Hindlimb muscle (tissue), 1 donor: ENCODE results near the gene MCOLN1. TPM values are rescaled to one million over a fixed set of nuclear protein-coding genes. Genes with fewer than 3 reads are reported as not detected.

Experiments used
- DNase-seq: peaks from one replicate; pipeline ENCODE4 v3.0.0-alpha.2; 2013
- polyA plus RNA-seq: library from polyadenylated mRNA; unstranded; fragments of 120-200 nt; gene quantifications from one replicate; pipeline ENCODE4 v1.2.1, GENCODE V29; 2013; ENCODE audit not compliant: insufficient read length

Gene MCOLN1
- polyA plus RNA-seq, 1 donor: 16.4 TPM

GRCh38 chr19:7578127-7578526 is 55.7 kb downstream of the MCOLN1 start:
- DNase-seq: no peak

GRCh38 chr19:7579182-7579581 is 56.8 kb downstream of the MCOLN1 start:
- DNase-seq: no peak

- DNase-seq: no peak
These were observed 60.0 kb downstream of the MCOLN1 start for GRCh38 chr19:7582446-7582845.

Other genes with a start within 250 kb of the MCOLN1 start
- gene INSR, start 228.2 kb upstream of the MCOLN1 start, polyA plus RNA-seq: 19.0 TPM
- gene ARHGEF18, start 173.7 kb upstream of the MCOLN1 start, polyA plus RNA-seq: 15.7 TPM
- 4.0 TPM for gene PEX11G, start 33.6 kb upstream of the MCOLN1 start, polyA plus RNA-seq
- 61.8 TPM for gene ZNF358, start 6.5 kb upstream of the MCOLN1 start, polyA plus RNA-seq
- 34.7 TPM for gene PNPLA6, start 13.1 kb downstream of the MCOLN1 start, polyA plus RNA-seq
- 0.45 TPM for gene CAMSAP3, start 73.2 kb downstream of the MCOLN1 start, polyA plus RNA-seq
- 33.1 TPM for gene XAB2, start 106.9 kb downstream of the MCOLN1 start, polyA plus RNA-seq
- 52.4 TPM for gene PET100, start 107.2 kb downstream of the MCOLN1 start, polyA plus RNA-seq
- gene PCP2, start 111.1 kb downstream of the MCOLN1 start, polyA plus RNA-seq: not detected
- gene STXBP2, start 114.5 kb downstream of the MCOLN1 start, polyA plus RNA-seq: 6.7 TPM
- 1.3 TPM for gene RETN, start 146.4 kb downstream of the MCOLN1 start, polyA plus RNA-seq
- 0.25 TPM for gene MCEMP1, start 154.5 kb downstream of the MCOLN1 start, polyA plus RNA-seq
- gene TRAPPC5, start 158.2 kb downstream of the MCOLN1 start, polyA plus RNA-seq: 42.8 TPM
- 0.65 TPM for gene FCER2, start 179.5 kb downstream of the MCOLN1 start, polyA plus RNA-seq
- not detected for gene CLEC4G, start 209.5 kb downstream of the MCOLN1 start, polyA plus RNA-seq
- gene CD209, start 224.9 kb downstream of the MCOLN1 start, polyA plus RNA-seq: 2.4 TPM
- not detected for gene CLEC4M, start 240.6 kb downstream of the MCOLN1 start, polyA plus RNA-seq